CD14-positive monocyte (primary cell): ENCODE data around the gene DKK1. TPM values are rescaled to one million over a fixed set of nuclear protein-coding genes. Genes with fewer than 3 reads are reported as not detected.

Source experiments
- DNase-seq, 3 donors: peaks; one replicate each; pipeline ENCODE4 v3.0.0-alpha.2; 2011 to 2022
- H2AFZ ChIP-seq: 2 replicates; pipeline ENCODE4 v1.6.0; 2012; ENCODE audit warnings: mild to moderate bottlenecking, low read depth, low read length, inconsistent platforms; ENCODE audit not compliant: insufficient read depth, poor library complexity, severe bottlenecking
- H3K27ac ChIP-seq, 2 donors: 1 replicate in 1 of 2; 2 replicates in 1 of 2; pipeline ENCODE4 v1.5.1; 2012 to 2013; ENCODE audit warnings: low read length in 2 of 2, control low read depth in 1 of 2, inconsistent platforms in 1 of 2, low read depth in 1 of 2, mild to moderate bottlenecking in 1 of 2
- H3K27me3 ChIP-seq, 2 donors: one replicate each; pipeline versions ENCODE4 v1.6.0 to v1.6.1; 2011 to 2013; ENCODE audit warnings: low read length in 2 of 2; ENCODE audit not compliant: control insufficient read depth in 2 of 2, insufficient read depth in 2 of 2
- H3K36me3 ChIP-seq, 2 donors: replicated peaks in 1 of 2; 1 replicate in 1 of 2; 2 replicates in 1 of 2; pipeline versions ENCODE4 v1.5.1 to v1.6.1; 2012 to 2013; ENCODE audit warnings: low read length in 2 of 2, control low read depth in 1 of 2, inconsistent platforms in 1 of 2, mild to moderate bottlenecking in 1 of 2; ENCODE audit not compliant: insufficient read depth in 2 of 2, control insufficient read depth in 1 of 2
- H3K4me1 ChIP-seq, 2 donors: 1 replicate in 1 of 2; 2 replicates in 1 of 2; pipeline versions ENCODE4 v1.5.1 to v1.6.1; 2012 to 2013; ENCODE audit warnings: low read length in 2 of 2, control low read depth in 1 of 2, inconsistent platforms in 1 of 2, mild to moderate bottlenecking in 1 of 2, moderate library complexity in 1 of 2; ENCODE audit not compliant: insufficient read depth in 2 of 2, control insufficient read depth in 1 of 2
- H3K4me2 ChIP-seq: replicated peaks from 2 replicates; pipeline ENCODE3; 2012; ENCODE audit warnings: low read length, moderate library complexity, mild to moderate bottlenecking; ENCODE audit not compliant: poor library complexity, severe bottlenecking; ENCODE audit errors: extremely low read depth
- H3K4me3 ChIP-seq, 3 experiments: fragments of 200-600 bp in 1 of 3; sonication (generic) in 1 of 3; replicated peaks in 1 of 3; 1 replicate in 2 of 3; 2 replicates in 1 of 3; pipeline ENCODE4 v1.5.1; 2011 to 2013; ENCODE audit warnings: low read length in 3 of 3, mild to moderate bottlenecking in 3 of 3, control low read depth in 2 of 3, low read depth in 2 of 3, inconsistent platforms in 1 of 3, moderate library complexity in 1 of 3
- H3K79me2 ChIP-seq: 2 replicates; pipeline ENCODE4 v1.6.0; 2012; ENCODE audit warnings: mild to moderate bottlenecking, control low read depth, inconsistent platforms, low read length, moderate library complexity; ENCODE audit not compliant: insufficient read depth
- H3K9ac ChIP-seq: 2 replicates; pipeline ENCODE4 v1.6.0; 2017; ENCODE audit warnings: low read length, mild to moderate bottlenecking; ENCODE audit not compliant: insufficient read depth, poor library complexity, severe bottlenecking
- H3K9me3 ChIP-seq, 2 donors: replicated peaks in 1 of 2; 1 replicate in 1 of 2; 2 replicates in 1 of 2; pipeline versions ENCODE4 v1.5.1 to v1.6.1; 2012 to 2013; ENCODE audit warnings: low read length in 2 of 2, control low read depth in 1 of 2; ENCODE audit not compliant: control insufficient read depth in 1 of 2, insufficient read depth in 1 of 2
- H4K20me1 ChIP-seq: 2 replicates; pipeline ENCODE4 v1.6.0; 2012; ENCODE audit warnings: mild to moderate bottlenecking, low read length, control low read depth, moderate library complexity; ENCODE audit not compliant: insufficient read depth
- H3K27ac Mint-ChIP-seq, 7 donors: one replicate each; pipeline ENCODE4 v1.8.0; 2020; ENCODE audit warnings: mild to moderate bottlenecking in 7 of 7, mixed read lengths in 7 of 7, moderate library complexity in 6 of 7, inconsistent platforms in 2 of 7
- H3K27me3 Mint-ChIP-seq, 3 donors: one replicate each; pipeline ENCODE4 v1.8.0; 2021 to 2022; ENCODE audit warnings: low read depth in 3 of 3, mild to moderate bottlenecking in 3 of 3, mixed read lengths in 3 of 3, moderate library complexity in 3 of 3, inconsistent platforms in 1 of 3
- H3K36me3 Mint-ChIP-seq, 2 donors: one replicate each; pipeline ENCODE4 v1.8.0; 2020; ENCODE audit warnings: mixed read lengths in 2 of 2, inconsistent platforms in 1 of 2, mild to moderate bottlenecking in 1 of 2
- H3K4me1 Mint-ChIP-seq: one replicate; pipeline ENCODE4 v1.8.0; 2020; ENCODE audit warnings: mild to moderate bottlenecking, mixed read lengths
- H3K4me3 Mint-ChIP-seq, 2 donors: one replicate each; pipeline ENCODE4 v1.8.0; 2020; ENCODE audit warnings: mild to moderate bottlenecking in 2 of 2, mixed read lengths in 2 of 2, moderate library complexity in 1 of 2
- H3K9me3 Mint-ChIP-seq, 7 donors: one replicate each; pipeline ENCODE4 v1.8.0; 2020 to 2022; ENCODE audit warnings: mixed read lengths in 7 of 7, mild to moderate bottlenecking in 6 of 7, moderate library complexity in 6 of 7, inconsistent platforms in 2 of 7
- CTCF ChIP-seq: fragments of 200-600 bp; IDR thresholded peaks from one replicate; pipeline ENCODE4 v1.8.0; 2022; ENCODE audit warnings: antibody characterized with exemption, mild to moderate bottlenecking
- WGBS: methylation state at CpG from one replicate; pipeline ENCODE4 v1.1.5; 2013; ENCODE audit warnings: missing lambda C conversion rate; ENCODE audit not compliant: insufficient coverage; 5-methylcytosine and 5-hydroxymethylcytosine counted together
- intact Hi-C, 2 donors: fragments of 100-400 bp; cut with micrococcal nuclease; formaldehyde crosslinking; loops; one replicate each; pipeline versions ENCODE4 v1.15.0 to v1.15.1; 2023
- polyA plus RNA-seq, 3 donors: library from polyadenylated mRNA; depleted of rRNA in 1 of 3; unstranded in 2 of 3; stranded (reverse) in 1 of 3; fragments of 300-500 nt in 2 of 3; fragments of >200 nt in 1 of 3; fragmentation: Illumina TruSeq in 2 of 3; gene quantifications; 1 replicate in 2 of 3; 2 replicates in 1 of 3; pipeline ENCODE4 v1.2.3, GENCODE V29; 2012 to 2021

The DKK1 gene
- polyA plus RNA-seq, 3 donors: not detected

- no peaks in the 10 kb centered on the region for H3K27me3 Mint-ChIP-seq
- H3K4me1 Mint-ChIP-seq: no peaks in the 10 kb centered on the region
- Histone ChIP-seq H3K9me3 (no peaks in the 10 kb centered on the region), H3K9ac (no peak overlapping the region), H3K4me2 (no peak overlapping the region), H3K27ac (no peak overlapping the region), H2AFZ (no peak overlapping the region), H4K20me1 (no peaks in the 10 kb centered on the region), H3K4me1 (no peaks in the 10 kb centered on the region), H3K79me2 (no peaks in the 10 kb centered on the region), H3K36me3 (no peaks in the 10 kb centered on the region), H3K27me3 (no peaks in the 10 kb centered on the region), H3K4me3 (no peak overlapping the region)
- no peak overlapping the region for H3K4me3 Mint-ChIP-seq
- H3K9me3 Mint-ChIP-seq: peaks cover 0 to 10% (median 3%) of the 10 kb centered on the region in 7 donors
- no peaks in the 10 kb centered on the region for H3K36me3 Mint-ChIP-seq
- 78% methylated on average over 1 of the region's 1 CpG for WGBS
- intact Hi-C loops: no loop called here
- no peak for DNase-seq
- no peak overlapping the region for H3K27ac Mint-ChIP-seq
- no peak for TF ChIP-seq CTCF
These were observed 37.1 kb upstream of the DKK1 start for GRCh38 chr10:52276986-52277385.

- no peak for DNase-seq
- Histone ChIP-seq H3K4me1 (no peaks in the 10 kb centered on the region), H3K27ac (no peak overlapping the region), H3K9ac (no peak overlapping the region), H3K36me3 (no peaks in the 10 kb centered on the region), H3K4me2 (no peak overlapping the region), H3K27me3 (no peaks in the 10 kb centered on the region), H4K20me1 (no peaks in the 10 kb centered on the region), H3K4me3 (no peak overlapping the region), H2AFZ (no peak overlapping the region), H3K9me3 (no peaks in the 10 kb centered on the region), H3K79me2 (no peaks in the 10 kb centered on the region)
- Mint-ChIP-seq H3K36me3 (no peaks in the 10 kb centered on the region), H3K27ac (no peak overlapping the region), H3K4me3 (no peak overlapping the region), H3K27me3 (no peaks in the 10 kb centered on the region), H3K9me3 (peaks cover 0 to 10% (median 3%) of the 10 kb centered on the region in 7 donors), H3K4me1 (no peaks in the 10 kb centered on the region)
- TF ChIP-seq CTCF: no peak
- no CpG with 5 or more reads among the region's 3 CpGs for WGBS
- intact Hi-C loops: no loop called here
These were observed 34.5 kb upstream of the DKK1 start for GRCh38 chr10:52279546-52279945.
